A549 (cell line): Measurements from ENCODE around the gene TRIP13. TPM values are rescaled to one million over a fixed set of nuclear protein-coding genes. Genes with fewer than 3 reads are reported as not detected.
"Not testable (repeated sequence)": the region's sequence is repeated elsewhere in the genome, so short reads cannot be mapped to it uniquely, and the experiment has no call there.

ENCODE experiments used
- ATAC-seq, 2 experiments: fragments of 200-7000 bp in 1 of 2; fragments of >200 bp in 1 of 2; cut with Nextera tagmentation in 1 of 2; cut with Tn5 transposase in 1 of 2; 3 replicates each; pipeline versions ENCODE4 v1.8.0 to v1.9.1; 2018 to 2020; ENCODE audit warnings: mild to moderate bottlenecking in 1 of 2, moderate library complexity in 1 of 2
- CTCF ChIA-PET: fragments of 300-600 bp; sonication (Branson Sonifier 250); formaldehyde crosslinking; extraction: SDS; loops from one replicate; lab custom pipeline; 2021; ENCODE audit warnings: antibody characterized with exemption, inconsistent platforms; lab: Yijun Ruan, JAX
- POLR2A ChIA-PET: fragments of 350-600 bp; formaldehyde crosslinking; extraction: SDS; loops from one replicate; lab custom pipeline; 2021; ENCODE audit warnings: antibody characterized with exemption, inconsistent platforms; lab: Yijun Ruan, JAX
- DNase-seq, 2 experiments: peaks; one replicate each; pipeline versions ENCODE4 v3.0.0 to v3.0.0-alpha.2; 2011 to 2016; ENCODE audit warnings: low read depth in 1 of 2, low spot score in 1 of 2
- FAIRE-seq: peaks from 2 replicates; lab custom pipeline; 2011; peaks lifted over from hg19 to GRCh38; lab: Jason Lieb, UNC
- H3K27ac ChIP-seq, 2 experiments: fragments of >200 bp; sonication (Bioruptor Twin); formaldehyde crosslinking; 3 replicates each; pipeline ENCODE4 v1.5.1; 2016 to 2017
- H3K4me1 ChIP-seq: fragments of >200 bp; sonication (Bioruptor Twin); formaldehyde crosslinking; 3 replicates; pipeline ENCODE4 v1.6.1; 2016
- H3K4me2 ChIP-seq: fragments of >200 bp; sonication (Bioruptor Twin); formaldehyde crosslinking; 3 replicates; pipeline ENCODE4 v1.6.1; 2016
- H3K4me3 ChIP-seq: fragments of >200 bp; sonication (Bioruptor Twin); formaldehyde crosslinking; 3 replicates; pipeline ENCODE4 v1.5.1; 2016
- H3K9me3 ChIP-seq: fragments of >200 bp; sonication (Bioruptor Twin); formaldehyde crosslinking; 3 replicates; pipeline ENCODE4 v1.6.1; 2016
- BHLHE40 ChIP-seq: IDR thresholded peaks from 2 replicates; pipeline ENCODE4 v1.6.1; 2012; ENCODE audit warnings: low read depth, low read length, inconsistent platforms
- CBX2 ChIP-seq: fragments of 200-600 bp; sonication (generic); IDR thresholded peaks from 2 replicates; pipeline ENCODE4 v1.6.1; 2016; ENCODE audit warnings: low read depth, mild to moderate bottlenecking, borderline replicate concordance
- CEBPB ChIP-seq, 2 experiments: fragments of >200 bp in 1 of 2; sonication (Bioruptor Twin) in 1 of 2; formaldehyde crosslinking in 1 of 2; IDR thresholded peaks; 2 replicates each; pipeline ENCODE4 v1.6.1; 2012 to 2016
- EHF ChIP-seq: fragments of 250-450 bp; sonication (Bioruptor Pico); IDR thresholded peaks from 2 replicates; pipeline ENCODE4 v1.5.0; 2020; ENCODE audit warnings: mild to moderate bottlenecking
- ELK1 ChIP-seq: fragments of 150-350 bp; IDR thresholded peaks from 2 replicates; pipeline ENCODE4 v1.6.1; 2014; ENCODE audit warnings: low read depth, mild to moderate bottlenecking, low read length
- ESRRA ChIP-seq: fragments of 150-350 bp; IDR thresholded peaks from 2 replicates; pipeline ENCODE4 v1.6.1; 2014; ENCODE audit warnings: mild to moderate bottlenecking, low read length, borderline replicate concordance
- FOXS1 ChIP-seq: fragments of 250-450 bp; sonication (Bioruptor Pico); IDR thresholded peaks from 2 replicates; pipeline ENCODE4 v1.5.0; 2020; ENCODE audit warnings: mild to moderate bottlenecking, moderate library complexity
- HOXB13 ChIP-seq: fragments of 250-450 bp; sonication (Bioruptor Pico); IDR thresholded peaks from 2 replicates; pipeline ENCODE4 v1.5.0; 2020; ENCODE audit warnings: low read depth, mild to moderate bottlenecking, moderate library complexity
- JUN ChIP-seq, 2 experiments: fragments of >200 bp; sonication (Bioruptor Twin); formaldehyde crosslinking; IDR thresholded peaks; 2 replicates in 1 of 2; 3 replicates in 1 of 2; pipeline ENCODE4 v1.6.1; 2016 to 2017
- MAFK ChIP-seq: fragments of 450-650 bp; IDR thresholded peaks from 2 replicates; pipeline ENCODE4 v1.6.1; 2014; ENCODE audit not compliant: partially characterized antibody
- NFE2L2 ChIP-seq: fragments of 150-350 bp; conservative IDR thresholded peaks from 2 replicates; pipeline ENCODE4 v1.6.1; 2014; ENCODE audit warnings: low read length
- NR3C1 ChIP-seq: fragments of >200 bp; sonication (Bioruptor Twin); formaldehyde crosslinking; IDR thresholded peaks from 3 replicates; pipeline ENCODE4 v1.6.1; 2017
- PHF8 ChIP-seq: fragments of 200-600 bp; sonication (generic); IDR thresholded peaks from 2 replicates; pipeline ENCODE4 v1.6.1; 2016; ENCODE audit warnings: low read depth, mild to moderate bottlenecking, antibody characterized with exemption, moderate library complexity, borderline replicate concordance
- POLR2AphosphoS2 ChIP-seq: conservative IDR thresholded peaks from 2 replicates; pipeline ENCODE4 v1.6.1; 2012; ENCODE audit warnings: low read length, improper control_type of control experiment, inconsistent platforms
- RARB ChIP-seq: fragments of 250-450 bp; sonication (Bioruptor Pico); IDR thresholded peaks from 2 replicates; pipeline ENCODE4 v1.8.0; 2021; ENCODE audit warnings: mild to moderate bottlenecking, moderate library complexity
- REST ChIP-seq: fragments of 200-600 bp; sonication (generic); IDR thresholded peaks from 2 replicates; pipeline ENCODE4 v1.6.1; 2016; ENCODE audit warnings: antibody characterized with exemption, mild to moderate bottlenecking, moderate library complexity
- RNF2 ChIP-seq: fragments of 200-600 bp; sonication (generic); IDR thresholded peaks from 2 replicates; pipeline ENCODE4 v1.6.1; 2016; ENCODE audit warnings: low read depth, mild to moderate bottlenecking, antibody characterized with exemption, moderate library complexity, borderline replicate concordance
- SMC3 ChIP-seq: fragments of >200 bp; sonication (Bioruptor Twin); formaldehyde crosslinking; IDR thresholded peaks from 3 replicates; pipeline ENCODE4 v1.6.1; 2018; ENCODE audit warnings: inconsistent platforms
- SREBF2 ChIP-seq: fragments of 450-650 bp; IDR thresholded peaks from 2 replicates; pipeline ENCODE4 v1.6.1; 2014; ENCODE audit warnings: mild to moderate bottlenecking, moderate library complexity
- ZC3H11A ChIP-seq: fragments of 450-650 bp; IDR thresholded peaks from 2 replicates; pipeline ENCODE4 v1.6.1; 2014; ENCODE audit warnings: antibody characterized with exemption, mild to moderate bottlenecking
- WGBS: methylation state at CpG from one replicate; pipeline ENCODE4 v1.1.6; 2017; ENCODE audit errors: missing lambda C conversion rate; 5-methylcytosine and 5-hydroxymethylcytosine counted together
- polyA plus RNA-seq, 4 experiments: library from polyadenylated mRNA; depleted of rRNA in 3 of 4; stranded (reverse); fragments of >200 nt; fragmentation: RNase III in 1 of 4; extraction: RNeasy Plus Mini Kit Qiagen cat#74134 plus additional on column Dnase treatment in 1 of 4; gene quantifications; 2 replicates in 3 of 4; 3 replicates in 1 of 4; pipeline ENCODE4 v1.2.3, GENCODE V29; 2011 to 2017
- TF ChIP-seq, protein P1 (sequence below): fragments of 250-450 bp; sonication (Bioruptor Pico); IDR thresholded peaks from 2 replicates; pipeline ENCODE4 v1.5.0; 2020; ENCODE audit warnings: low read depth, mild to moderate bottlenecking, moderate library complexity

The TRIP13 gene
- polyA plus RNA-seq, 2 of the 4 experiments (the other 2 are of a cell fraction) = 54.0 to 62.4 TPM

DNA sequence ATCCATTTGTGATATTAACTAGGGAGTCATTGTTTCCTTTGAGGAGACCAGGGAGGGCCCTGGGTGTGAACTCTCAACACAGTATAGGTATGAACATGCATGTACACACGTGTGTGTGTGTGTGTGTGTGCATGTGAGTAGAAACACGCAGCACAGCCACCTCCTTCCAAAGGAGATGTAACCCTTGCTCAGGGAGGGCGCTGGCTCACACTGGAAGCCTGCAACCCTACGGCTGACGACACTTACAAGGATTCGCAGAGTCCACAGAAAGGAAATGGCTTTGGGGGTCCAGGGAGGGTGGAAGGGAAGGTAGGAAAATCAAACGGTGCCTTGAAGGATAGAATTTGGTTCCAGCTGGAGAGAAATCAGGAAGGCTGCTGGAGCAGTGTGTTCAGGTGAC lies 21.9 kb downstream of the TRIP13 start:
- DNase-seq (no peak), ATAC-seq (no peak), FAIRE-seq (no peak)
- Histone ChIP-seq H3K4me3 (no peak overlapping the region), H3K9me3 (no peaks in the 10 kb centered on the region), H3K4me2 (no peak overlapping the region)
- CTCF ChIA-PET = interaction anchor here (2.1 to 3.6 kb wide), 4 partner anchors 8 to 253 kb away, joined by 10 to 33 read pairs (median 16); no protein-coding TSS in a partner anchor
- POLR2A ChIA-PET = no interaction called here
- TF ChIP-seq FOXS1 (CRISPR knock-in tag) (no peak), RNF2 (no peak), HOXB13 (CRISPR knock-in tag) (no peak), JUN (IDR thresholded peaks at IDR 0.05) (no peak), SMC3 (no peak)
- TF ChIP-seq, all 56 proteins: peak for 0
- Histone ChIP-seq H3K4me1 (peaks cover 31% of the 10 kb centered on the region), H3K27ac (no peak overlapping the region; a peak in 1 of 6 replicates)
- 80% methylated on average over 7 of the region's 7 CpGs for WGBS

GRCh38 chr5:915346-915745 lies 22.7 kb downstream of the TRIP13 start:
- H3K4me2 ChIP-seq, DNase-seq, H3K4me3 ChIP-seq, H3K27ac ChIP-seq, ATAC-seq, H3K9me3 ChIP-seq, POLR2A ChIA-PET, FAIRE-seq: not testable (repeated sequence)
- CTCF ChIA-PET = interaction anchor here (0.6 to 2.9 kb wide), 4 partner anchors 7 to 468 kb away, joined by 3 to 33 read pairs (median 7); no protein-coding TSS in a partner anchor
- 98% methylated on average over 8 of the region's 12 CpGs for WGBS
- H3K4me1 ChIP-seq = peaks cover 34% of the 10 kb centered on the region

DNA sequence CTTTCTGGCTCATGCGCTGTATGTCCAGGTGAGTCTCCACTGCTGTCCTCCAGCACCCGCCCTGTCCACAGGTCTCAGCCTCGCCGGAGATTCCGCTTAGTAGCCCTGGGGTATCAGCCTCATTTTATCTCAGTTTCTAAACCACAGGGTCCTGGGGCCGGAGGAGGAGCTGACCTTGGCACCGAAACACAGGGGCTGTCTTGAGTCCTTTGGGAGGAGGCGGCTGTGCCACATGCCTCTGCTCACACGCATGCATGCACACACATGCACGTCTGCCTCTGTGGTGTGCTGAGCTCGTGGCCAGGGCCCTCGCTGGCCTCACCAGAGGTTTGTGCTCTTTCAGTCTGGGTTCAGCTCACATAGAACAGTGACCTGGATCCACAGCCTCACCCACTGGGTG lies 23.3 kb downstream of the TRIP13 start:
- peaks cover 34% of the 10 kb centered on the region for H3K4me1 ChIP-seq
- no peak for TF ChIP-seq NFE2L2
- TF ChIP-seq ZC3H11A = no peak
- no peak for TF ChIP-seq CBX2
- no peak for TF ChIP-seq ESRRA
- no peak for TF ChIP-seq FOXS1 (CRISPR knock-in tag)
- no peak for TF ChIP-seq ELK1
- TF ChIP-seq, protein P1, sequence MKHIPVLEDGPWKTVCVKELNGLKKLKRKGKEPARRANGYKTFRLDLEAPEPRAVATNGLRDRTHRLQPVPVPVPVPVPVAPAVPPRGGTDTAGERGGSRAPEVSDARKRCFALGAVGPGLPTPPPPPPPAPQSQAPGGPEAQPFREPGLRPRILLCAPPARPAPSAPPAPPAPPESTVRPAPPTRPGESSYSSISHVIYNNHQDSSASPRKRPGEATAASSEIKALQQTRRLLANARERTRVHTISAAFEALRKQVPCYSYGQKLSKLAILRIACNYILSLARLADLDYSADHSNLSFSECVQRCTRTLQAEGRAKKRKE (CRISPR knock-in tag) = no peak
- TF ChIP-seq PHF8 = no peak
- no peak for TF ChIP-seq SMC3
- TF ChIP-seq CEBPB (IDR thresholded peaks at IDR 0.05) = no peak
- no peak for TF ChIP-seq NR3C1
- TF ChIP-seq POLR2AphosphoS2 = no peak
- TF ChIP-seq REST = no peak
- no peak for TF ChIP-seq BHLHE40
- no peak for TF ChIP-seq RARB
- TF ChIP-seq EHF (CRISPR knock-in tag) = no peak
- no peak for TF ChIP-seq MAFK
- no peak for TF ChIP-seq SREBF2
- TF ChIP-seq, all 56 proteins: peak for 0
- CTCF ChIA-PET = interaction anchor here (1.1 to 2.0 kb wide), 7 partner anchors 8 to 729 kb away, joined by 3 to 11 read pairs (median 7); no protein-coding TSS in a partner anchor
- ATAC-seq (no peak), FAIRE-seq (no peak), DNase-seq (no peak)
- Histone ChIP-seq H3K4me3 (no peak overlapping the region), H3K9me3 (no peaks in the 10 kb centered on the region), H3K27ac (no peak overlapping the region), H3K4me2 (no peak overlapping the region)
- 98% methylated on average over 10 of the region's 12 CpGs for WGBS
- POLR2A ChIA-PET = no interaction called here
